Endothelial cell of umbilical vein (primary cell): ENCODE measurements around the gene SCN1B. TPM values are rescaled to one million over a fixed set of nuclear protein-coding genes. Genes with fewer than 3 reads are reported as not detected.

Experiments
- BruUV-seq: library from RNA; stranded (reverse); fragments of 400-500 nt; replicated peaks from 2 replicates; lab custom pipeline; 2021; lab: Mats Ljungman, UMichigan
- CTCF ChIA-PET: fragments of 300-600, 350-600 bp; sonication (Branson Sonifier 250); formaldehyde crosslinking; loops from one replicate; lab custom pipeline; 2021; ENCODE audit warnings: antibody characterized with exemption, inconsistent platforms; lab: Charles Lee
- POLR2A ChIA-PET: fragments of 300-600, 350-600 bp; sonication (Branson Sonifier 250); formaldehyde crosslinking; loops from one replicate; lab custom pipeline; 2021; ENCODE audit warnings: antibody characterized with exemption, inconsistent platforms; lab: Charles Lee
- DNase-seq: peaks from one replicate; pipeline ENCODE4 v3.0.0-alpha.2; 2011; ENCODE audit warnings: low read depth, low spot score
- FAIRE-seq: peaks from 2 replicates; lab custom pipeline; 2011; peaks lifted over from hg19 to GRCh38; lab: Jason Lieb, UNC
- H2AFZ ChIP-seq: 2 replicates; pipeline ENCODE4 v1.6.0; 2012; ENCODE audit warnings: low read depth, low read length, control low read depth, inconsistent platforms
- H3K27ac ChIP-seq: 2 replicates; pipeline ENCODE4 v1.5.1; 2011; ENCODE audit warnings: low read depth, mild to moderate bottlenecking, control low read depth, low read length, moderate library complexity; ENCODE audit not compliant: insufficient read depth
- H3K27me3 ChIP-seq, 2 experiments: 2 replicates each; pipeline versions ENCODE4 v1.6.0 to v1.6.1; 2011; ENCODE audit warnings: low read length in 2 of 2, mixed read lengths in 1 of 2; ENCODE audit not compliant: control insufficient read depth in 2 of 2, insufficient read depth in 2 of 2
- H3K36me3 ChIP-seq, 2 experiments: 2 replicates in 1 of 2; 3 replicates in 1 of 2; pipeline ENCODE4 v1.5.1; 2011; ENCODE audit warnings: low read length in 2 of 2, mild to moderate bottlenecking in 1 of 2, moderate library complexity in 1 of 2; ENCODE audit not compliant: control insufficient read depth in 2 of 2, insufficient read depth in 2 of 2; ENCODE audit errors: extremely low read depth in 1 of 2
- H3K4me1 ChIP-seq: 3 replicates; pipeline ENCODE4 v1.5.1; 2011; ENCODE audit warnings: mild to moderate bottlenecking, low read length; ENCODE audit not compliant: control insufficient read depth, insufficient read depth; ENCODE audit errors: extremely low read depth
- H3K4me2 ChIP-seq: 2 replicates; pipeline ENCODE4 v1.6.1; 2011; ENCODE audit warnings: low read length, control low read depth, mixed read lengths; ENCODE audit not compliant: insufficient read depth
- H3K4me3 ChIP-seq, 3 experiments: fragments of 200-600 bp in 1 of 3; sonication (generic), shearing (Covaris generic) in 1 of 3; replicated peaks in 1 of 3; 2 replicates each; pipeline ENCODE4 v1.5.1; 2011 to 2016; ENCODE audit warnings: control low read depth in 3 of 3, low read length in 3 of 3, mild to moderate bottlenecking in 2 of 3, inconsistent platforms in 1 of 3, low read depth in 1 of 3, moderate library complexity in 1 of 3; ENCODE audit not compliant: insufficient read depth in 1 of 3
- H3K79me2 ChIP-seq: 2 replicates; pipeline ENCODE4 v1.6.0; 2012; ENCODE audit warnings: low read length, inconsistent platforms; ENCODE audit not compliant: control insufficient read depth, insufficient read depth
- H3K9ac ChIP-seq: replicated peaks from 2 replicates; pipeline ENCODE3; 2011; ENCODE audit warnings: low read length, control low read depth; ENCODE audit not compliant: insufficient read depth; ENCODE audit errors: extremely low read depth
- H3K9me1 ChIP-seq: replicated peaks from 3 replicates; pipeline ENCODE4 v1.6.0; 2011; ENCODE audit warnings: mild to moderate bottlenecking, low read length; ENCODE audit not compliant: control insufficient read depth, insufficient read depth; ENCODE audit errors: extremely low read depth
- H3K9me3 ChIP-seq: replicated peaks from 2 replicates; pipeline ENCODE4 v1.5.1; 2012; ENCODE audit warnings: low read length, inconsistent platforms; ENCODE audit not compliant: control insufficient read depth, insufficient read depth
- H4K20me1 ChIP-seq: replicated peaks from 2 replicates; pipeline ENCODE3; 2011; ENCODE audit warnings: mild to moderate bottlenecking, low read length; ENCODE audit not compliant: control insufficient read depth, insufficient read depth; ENCODE audit errors: extremely low read depth
- CTCF ChIP-seq, 2 donors: IDR thresholded peaks; 1 replicate in 1 of 2; 2 replicates in 1 of 2; pipeline ENCODE4 v1.5.1; 2011; ENCODE audit warnings: low read length in 2 of 2, mild to moderate bottlenecking in 2 of 2, moderate library complexity in 2 of 2, control low read depth in 1 of 2, inconsistent platforms in 1 of 2, low read depth in 1 of 2; ENCODE audit not compliant: insufficient read depth in 1 of 2; ENCODE audit errors: extremely low read depth in 1 of 2
- POLR2A ChIP-seq: IDR thresholded peaks from 2 replicates; pipeline ENCODE4 v1.6.1; 2012; ENCODE audit warnings: low read depth, mild to moderate bottlenecking, control low read depth, low read length
- POLR2AphosphoS5 ChIP-seq: IDR thresholded peaks from 2 replicates; pipeline ENCODE4 v1.6.1; 2012; ENCODE audit warnings: low read depth, mild to moderate bottlenecking, control low read depth, low read length, moderate library complexity; ENCODE audit not compliant: insufficient read depth
- dilution Hi-C: fragments of 300-500 bp; cut with MboI; formaldehyde crosslinking; loops from one replicate; pipeline ENCODE4 v1.15.0; 2019; ENCODE audit warnings: low sequenced_read_pairs; ENCODE audit not compliant: extremely low pct_ligation_motif_present
- intact Hi-C: fragments of 100-400 bp; cut with micrococcal nuclease; formaldehyde crosslinking; loops from one replicate; pipeline ENCODE4 v1.10.0; 2022
- polyA plus RNA-seq, 4 experiments: library from polyadenylated mRNA; depleted of rRNA in 3 of 4; stranded (reverse) in 3 of 4; unstranded in 1 of 4; fragments of >200 nt; gene quantifications; 2 replicates each; pipeline versions ENCODE4 v1.2.1 to v1.2.3, GENCODE V29; 2011 to 2012; ENCODE audit warnings: missing spikeins in 1 of 4
- total RNA-seq: library from RNA; stranded (reverse); gene quantifications from 2 replicates; pipeline ENCODE4 v1.2.3, GENCODE V29; 2021

SCN1B gene
- total and polyA plus RNA-seq, 2 donors (not counting 3 experiments of a cell fraction or from before 2014, with no cell fraction given) = 11.2 to 14.2 TPM

- Histone ChIP-seq H3K9ac (peak within 1 kb of the TSS; percentile 80), H3K4me2 (peak within 1 kb of the TSS; percentile 88), H3K36me3 (peaks cover 0 to 4% of the 10 kb centered on the region in 2 experiments), H3K4me3 (peak within 1 kb of the TSS; percentile 75 to 91 (median 83)), H4K20me1 (no peaks in the 10 kb centered on the region), H3K27me3 (no peaks in the 10 kb centered on the region), H3K9me3 (no peaks in the 10 kb centered on the region), H3K9me1 (no peaks in the 10 kb centered on the region), H3K79me2 (peaks cover 39% of the 10 kb centered on the region), H2AFZ (peak within 1 kb of the TSS; percentile 48), H3K27ac (peak within 1 kb of the TSS; percentile 89), H3K4me1 (peaks cover 66% of the 10 kb centered on the region)
- BruUV-seq = TSS peak; percentile 76
- intact Hi-C loops (loop anchor here (1.0 to 10.0 kb wide), 3 partner anchors 26 to 75 kb away; partner anchors contain the start of gene ZNF30), dilution Hi-C loops (no loop called here)
- DNase-seq (peak; percentile 87), FAIRE-seq (peak; percentile 88)
- ChIA-PET CTCF (interaction anchor here (0.8 to 4.4 kb wide), 5 partner anchors 9 to 26 kb away, joined by 3 to 40 read pairs (median 7); no protein-coding TSS in a partner anchor), POLR2A (interaction anchor here (1.3 kb wide), 1 partner anchor 14 kb away, joined by 3 read pairs; no protein-coding TSS in a partner anchor)
- TF ChIP-seq POLR2A (peak; percentile 84), POLR2AphosphoS5 (peak; percentile 55), CTCF (IDR thresholded peaks at IDR 0.05; ENCODE audit: extremely low read depth in 1 of 2, insufficient read depth in 1 of 2, low read depth in 1 of 2, low read length in 2 of 2) (no peak)
Measured at GRCh38 chr19:34999498-35000337, 30.6 kb upstream of the SCN1B start, which contains the start of gene GRAMD1A. GRAMD1A (plus strand) TSS chr19:35000323; CDS start chr19:35000479, 156 bp downstream.
